Measurements from ENCODE around the gene ANKRD40.

Gene ANKRD40

DNA sequence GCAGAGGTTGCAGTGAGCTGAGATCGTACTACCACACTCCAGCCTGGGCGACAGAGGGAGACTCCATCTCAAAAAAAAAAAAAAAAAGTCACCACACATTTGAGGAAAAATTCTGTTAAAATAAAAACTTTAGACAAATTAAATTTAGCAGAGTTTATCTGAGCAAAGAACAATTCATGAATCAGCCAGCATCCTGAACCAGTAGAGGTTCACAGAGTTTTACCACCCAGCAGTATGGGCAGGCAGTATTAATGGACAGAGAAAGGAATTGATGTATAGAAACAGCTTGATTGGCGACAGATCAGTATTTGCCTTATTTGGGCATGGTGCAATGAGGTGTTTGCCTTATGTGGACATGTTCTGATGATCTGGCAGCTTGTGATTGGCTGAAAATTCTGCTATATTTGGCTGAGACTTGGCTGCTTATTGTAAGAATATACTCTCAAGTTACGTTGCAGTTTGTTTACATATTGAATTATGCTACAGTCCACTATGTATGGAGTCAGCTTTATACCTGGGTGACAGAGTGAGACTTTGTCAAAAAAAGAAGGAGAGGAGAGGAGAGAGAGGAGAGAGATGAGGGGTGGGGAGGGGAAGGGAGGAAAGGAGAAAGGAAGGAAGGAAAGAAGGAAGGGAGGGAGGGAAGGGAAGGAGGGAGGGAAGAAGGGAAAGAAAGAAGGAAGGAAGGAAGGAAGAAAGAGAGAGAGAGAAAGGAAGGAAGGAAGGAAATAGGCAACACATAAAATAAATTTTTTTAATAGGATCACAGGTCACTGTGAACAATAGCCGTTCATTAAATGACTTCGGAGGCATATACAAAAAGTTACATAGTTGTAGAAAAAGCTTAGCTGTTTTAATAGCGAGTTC, 58.4 kb downstream of the ANKRD40 start:
- TF ChIP-seq POLR2A (IDR thresholded peaks at IDR 0.05; ENCODE audit: low read length) = no peak
- no peak for TF ChIP-seq GATA1 (IDR thresholded peaks at IDR 0.05; ENCODE audit: low read depth, low read length)
- DNase-seq = no peak

DNA sequence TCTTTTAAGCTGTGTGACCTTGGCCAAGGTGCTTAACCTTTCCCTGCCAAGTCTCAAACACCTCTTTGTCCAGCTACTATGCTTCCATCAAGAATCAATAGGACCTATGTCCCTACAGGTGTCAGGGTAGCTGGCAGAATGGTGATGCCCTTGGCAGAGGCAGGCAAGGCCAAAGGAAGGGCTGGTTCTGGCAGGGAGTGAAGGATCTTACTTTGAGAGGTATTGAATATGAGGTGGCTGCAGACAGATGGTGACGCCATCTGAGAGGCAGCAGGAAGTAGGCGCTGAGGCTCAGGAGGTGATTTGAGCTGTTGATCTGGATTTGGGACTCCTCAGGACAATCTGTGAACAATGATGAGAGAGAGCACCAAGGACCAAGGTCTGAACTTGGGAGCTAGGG, 60.5 kb downstream of the ANKRD40 start:
- TF ChIP-seq GATA1 (IDR thresholded peaks at IDR 0.05; ENCODE audit: low read depth, low read length) = no peak
- no peak for TF ChIP-seq POLR2A (IDR thresholded peaks at IDR 0.05; ENCODE audit: low read length)
- DNase-seq = no peak

- DNase-seq = no peak
- TF ChIP-seq POLR2A (IDR thresholded peaks at IDR 0.05; ENCODE audit: low read length) (no peak), GATA1 (IDR thresholded peaks at IDR 0.05; ENCODE audit: low read depth, low read length) (no peak)
Observed at GRCh38 chr17:50645748-50646682, 61.7 kb downstream of the ANKRD40 start.

All from erythroblast (primary cell).